CD4-positive, alpha-beta T cell treated with Interleukin-6 at 100 ng/mL for 8 hours (primary cell): ENCODE data around the gene CNTRL.
"Not testable (repeated sequence)": the region's sequence is repeated elsewhere in the genome, so short reads cannot be mapped to it uniquely, and the experiment has no call there.

Experiments used
- DNase-seq: peaks from one replicate; pipeline ENCODE4 v3.0.0-alpha.2; 2020; ENCODE audit warnings: mixed read lengths, low spot score

Gene CNTRL

GRCh38 chr9:121074370-121075250 is at the start of gene CNTRL:
Gene CNTRL (plus strand): TSS chr9:121074955. CDS start chr9:121088327, 13,372 bp downstream.
- peak; percentile 80 for DNase-seq

- DNase-seq: no peak
These were observed 48.5 kb upstream of the CNTRL start for GRCh38 chr9:121026260-121026691.

GRCh38 chr9:121026768-121027167 is 48.0 kb upstream of the CNTRL start:
- no peak for DNase-seq

- DNase-seq: not testable (repeated sequence)
These were observed 46.5 kb upstream of the CNTRL start for GRCh38 chr9:121028285-121028684.

- no peak for DNase-seq
These were observed 45.3 kb upstream of the CNTRL start for GRCh38 chr9:121029469-121029868.

GRCh38 chr9:121034529-121034928 is 40.2 kb upstream of the CNTRL start:
- no peak for DNase-seq

- not testable (repeated sequence) for DNase-seq
These were observed 39.0 kb upstream of the CNTRL start for GRCh38 chr9:121035717-121036116.

GRCh38 chr9:121038362-121038761 is 36.4 kb upstream of the CNTRL start:
- no peak for DNase-seq

GRCh38 chr9:121038804-121039203 is 36.0 kb upstream of the CNTRL start:
- no peak for DNase-seq

- DNase-seq: no peak
These were observed 26.6 kb upstream of the CNTRL start for GRCh38 chr9:121048175-121048574.

GRCh38 chr9:121048618-121049017 is 26.1 kb upstream of the CNTRL start:
- DNase-seq: no peak

GRCh38 chr9:121050128-121050988 is 24.4 kb upstream of the CNTRL start, which contains the start of gene C5:
Gene C5 (minus strand): TSS chr9:121050275. CDS start chr9:121050246, 29 bp downstream.
- DNase-seq: no peak

GRCh38 chr9:121053544-121053943 is 21.2 kb upstream of the CNTRL start:
- DNase-seq: no peak

GRCh38 chr9:121055642-121056143 is 19.1 kb upstream of the CNTRL start:
- DNase-seq: no peak

GRCh38 chr9:121057821-121058220 is 16.9 kb upstream of the CNTRL start:
- no peak for DNase-seq

- DNase-seq: no peak
These were observed 15.2 kb upstream of the CNTRL start for GRCh38 chr9:121059513-121059912.

- DNase-seq: peak; percentile 57
These were observed 14.6 kb upstream of the CNTRL start for GRCh38 chr9:121059998-121060636.

- no peak for DNase-seq
These were observed 7.9 kb upstream of the CNTRL start for GRCh38 chr9:121066850-121067249.

- no peak for DNase-seq
These were observed 7.1 kb upstream of the CNTRL start for GRCh38 chr9:121067640-121068039.

- DNase-seq: no peak
These were observed 5.4 kb upstream of the CNTRL start for GRCh38 chr9:121069396-121069795.

- no peak for DNase-seq
These were observed 3.4 kb upstream of the CNTRL start for GRCh38 chr9:121071370-121071755.
